Calu3 (cell line): ENCODE results near the gene TM9SF4. TPM values are rescaled to one million over a fixed set of nuclear protein-coding genes. Genes with fewer than 3 reads are reported as not detected.
"Not testable (repeated sequence)": the region's sequence is repeated elsewhere in the genome, so short reads cannot be mapped to it uniquely, and the experiment has no call there.

Experiments used
- BruUV-seq: library from RNA; stranded (reverse); fragments of 400-500 nt; replicated peaks from 2 replicates; lab custom pipeline; 2021; lab: Mats Ljungman, UMichigan
- CTCF ChIA-PET: fragments of 300-600 bp; sonication (Branson Sonifier 250); formaldehyde crosslinking; loops from one replicate; lab custom pipeline; 2022; ENCODE audit warnings: antibody characterized with exemption; lab: Charles Lee
- DNase-seq: peaks from one replicate; pipeline ENCODE4 v3.0.0; 2022
- H3K27ac Mint-ChIP-seq: one replicate; pipeline ENCODE4 v1.8.0; 2022; ENCODE audit warnings: mixed read lengths; ENCODE audit not compliant: unreplicated experiment
- H3K27me3 Mint-ChIP-seq: one replicate; pipeline ENCODE4 v1.8.0; 2022; ENCODE audit warnings: mixed read lengths; ENCODE audit not compliant: unreplicated experiment
- H3K36me3 Mint-ChIP-seq: one replicate; pipeline ENCODE4 v1.8.0; 2022; ENCODE audit warnings: mild to moderate bottlenecking, moderate library complexity, mixed read lengths; ENCODE audit not compliant: insufficient read depth, unreplicated experiment
- H3K4me1 Mint-ChIP-seq: one replicate; pipeline ENCODE4 v1.8.0; 2022; ENCODE audit warnings: mild to moderate bottlenecking, low read depth, mixed read lengths; ENCODE audit not compliant: unreplicated experiment
- H3K4me3 Mint-ChIP-seq: one replicate; pipeline ENCODE4 v1.8.0; 2022; ENCODE audit warnings: mild to moderate bottlenecking, low read depth, moderate library complexity, mixed read lengths; ENCODE audit not compliant: unreplicated experiment
- H3K9me3 Mint-ChIP-seq: one replicate; pipeline ENCODE4 v1.8.0; 2022; ENCODE audit warnings: low read depth, mixed read lengths; ENCODE audit not compliant: unreplicated experiment
- CTCF ChIP-seq: fragments of 200-600 bp; IDR thresholded peaks from one replicate; pipeline ENCODE4 v1.8.0; 2022; ENCODE audit warnings: antibody characterized with exemption; ENCODE audit not compliant: unreplicated experiment
- intact Hi-C: fragments of 100-400 bp; cut with micrococcal nuclease; formaldehyde crosslinking; loops from one replicate; pipeline ENCODE4 v1.10.0; 2022; ENCODE audit not compliant: unreplicated experiment
- total RNA-seq: library from RNA; stranded (reverse); gene quantifications from 2 replicates; pipeline ENCODE4 v1.2.3, GENCODE V29; 2022

Gene TM9SF4
- total RNA-seq, 1 experiment from 2014 or later = 95.3 TPM

- H3K27me3 Mint-ChIP-seq = no peaks in the 10 kb centered on the region
- H3K9me3 Mint-ChIP-seq = no peaks in the 10 kb centered on the region
- no peak overlapping the region for H3K27ac Mint-ChIP-seq
- CTCF ChIA-PET = interaction anchor here (0.6 to 0.7 kb wide), 2 partner anchors 61 to 243 kb away, joined by 3 to 8 read pairs; no protein-coding TSS in a partner anchor
- peaks cover 18% of the 10 kb centered on the region for H3K4me1 Mint-ChIP-seq
- no TSS peak for BruUV-seq
- no peak for DNase-seq
- intact Hi-C loops = no loop called here
- no peak for TF ChIP-seq CTCF
- no peak overlapping the region for H3K4me3 Mint-ChIP-seq
- H3K36me3 Mint-ChIP-seq = peaks cover 25% of the 10 kb centered on the region
Measured at GRCh38 chr20:32116079-32116521, 6.6 kb downstream of the TM9SF4 start.

- H3K27me3 Mint-ChIP-seq, H3K9me3 Mint-ChIP-seq, intact Hi-C loops, H3K27ac Mint-ChIP-seq, H3K4me3 Mint-ChIP-seq, BruUV-seq, DNase-seq: not testable (repeated sequence)
- Mint-ChIP-seq H3K4me1 (peaks cover 11% of the 10 kb centered on the region), H3K36me3 (peaks cover 25% of the 10 kb centered on the region)
- CTCF ChIA-PET = interaction anchor here (0.7 kb wide), 1 partner anchor 244 kb away, joined by 8 read pairs; no protein-coding TSS in a partner anchor
Measured at GRCh38 chr20:32116796-32117195, 7.3 kb downstream of the TM9SF4 start.

GRCh38 chr20:32118427-32118826 is 8.9 kb downstream of the TM9SF4 start:
- BruUV-seq, H3K4me3 Mint-ChIP-seq, H3K27ac Mint-ChIP-seq, H3K27me3 Mint-ChIP-seq, DNase-seq, H3K4me1 Mint-ChIP-seq, intact Hi-C loops, H3K9me3 Mint-ChIP-seq: not testable (repeated sequence)
- peaks cover 25% of the 10 kb centered on the region for H3K36me3 Mint-ChIP-seq
- CTCF ChIA-PET = interaction anchor here (0.7 kb wide), 1 partner anchor 1311 kb away, joined by 3 read pairs; no protein-coding TSS in a partner anchor

GRCh38 chr20:32119734-32120133 is 10.2 kb downstream of the TM9SF4 start:
- no peaks in the 10 kb centered on the region for H3K9me3 Mint-ChIP-seq
- H3K27me3 Mint-ChIP-seq = no peaks in the 10 kb centered on the region
- DNase-seq = no peak
- intact Hi-C loops = no loop called here
- TF ChIP-seq CTCF = no peak
- peaks cover 25% of the 10 kb centered on the region for H3K36me3 Mint-ChIP-seq
- no peak overlapping the region for H3K4me3 Mint-ChIP-seq
- H3K4me1 Mint-ChIP-seq = no peaks in the 10 kb centered on the region
- BruUV-seq = no TSS peak
- CTCF ChIA-PET = no interaction called here
- H3K27ac Mint-ChIP-seq = no peak overlapping the region

GRCh38 chr20:32121908-32122307 is 12.4 kb downstream of the TM9SF4 start:
- H3K27me3 Mint-ChIP-seq, H3K27ac Mint-ChIP-seq, intact Hi-C loops, BruUV-seq, DNase-seq, H3K9me3 Mint-ChIP-seq, H3K4me1 Mint-ChIP-seq, H3K36me3 Mint-ChIP-seq, CTCF ChIA-PET, H3K4me3 Mint-ChIP-seq: not testable (repeated sequence)

GRCh38 chr20:32123088-32123487 is 13.6 kb downstream of the TM9SF4 start:
- H3K4me1 Mint-ChIP-seq = no peaks in the 10 kb centered on the region
- no peak for DNase-seq
- intact Hi-C loops = no loop called here
- TF ChIP-seq CTCF = no peak
- H3K27me3 Mint-ChIP-seq = no peaks in the 10 kb centered on the region
- H3K9me3 Mint-ChIP-seq = no peaks in the 10 kb centered on the region
- BruUV-seq = no TSS peak
- H3K27ac Mint-ChIP-seq = no peak overlapping the region
- CTCF ChIA-PET = no interaction called here
- H3K36me3 Mint-ChIP-seq = no peaks in the 10 kb centered on the region
- H3K4me3 Mint-ChIP-seq = no peak overlapping the region
